Measurements from ENCODE around the gene CD22. TPM values are rescaled to one million over a fixed set of nuclear protein-coding genes. Genes with fewer than 3 reads are reported as not detected.
"Not testable (repeated sequence)": the region's sequence is repeated elsewhere in the genome, so short reads cannot be mapped to it uniquely, and the experiment has no call there.

Gene CD22
- polyA plus RNA-seq, 1 donor from 2014 or later, result not detected

DNA sequence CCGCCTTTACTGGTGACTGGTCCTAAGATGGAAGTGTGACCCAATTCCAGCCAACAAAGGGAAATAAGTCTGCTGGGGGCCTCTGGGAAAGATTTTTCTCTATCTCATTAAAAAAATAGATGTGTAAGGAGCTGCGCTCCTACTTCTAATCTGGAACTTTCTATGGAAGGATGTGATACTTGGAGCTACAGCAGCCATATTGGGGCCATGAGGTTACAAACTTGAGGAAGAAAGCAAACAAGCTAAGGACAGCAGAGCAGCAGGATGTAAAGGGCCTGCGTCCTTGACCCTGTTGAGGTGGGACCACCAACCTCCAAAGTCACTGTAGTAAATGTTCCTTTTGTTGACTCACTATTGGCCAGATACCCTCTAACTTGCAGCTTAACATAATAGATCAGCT lies 49.4 kb downstream of the CD22 start:
- H4K20me1 ChIP-seq (ENCODE audit: insufficient read depth), result no peaks in the 10 kb centered on the region
- H3K4me2 ChIP-seq (ENCODE audit: low read length), result no peak overlapping the region
- no peak overlapping the region for H3K27ac ChIP-seq (ENCODE audit: low read length)
- H3K4me3 ChIP-seq (ENCODE audit: low read length), result no peak overlapping the region
- H3K9me3 ChIP-seq (ENCODE audit: low read length), result no peaks in the 10 kb centered on the region
- TF ChIP-seq RAD21 (conservative IDR thresholded peaks at IDR 0.05), result no peak
- TF ChIP-seq EP300 (conservative IDR thresholded peaks at IDR 0.05; ENCODE audit: poor library complexity, severe bottlenecking), result no peak
- TF ChIP-seq EZH2 (IDR thresholded peaks at IDR 0.05; ENCODE audit: borderline replicate concordance, insufficient read depth, low read length, poor library complexity, severe bottlenecking), result no peak
- TF ChIP-seq, protein P1, sequence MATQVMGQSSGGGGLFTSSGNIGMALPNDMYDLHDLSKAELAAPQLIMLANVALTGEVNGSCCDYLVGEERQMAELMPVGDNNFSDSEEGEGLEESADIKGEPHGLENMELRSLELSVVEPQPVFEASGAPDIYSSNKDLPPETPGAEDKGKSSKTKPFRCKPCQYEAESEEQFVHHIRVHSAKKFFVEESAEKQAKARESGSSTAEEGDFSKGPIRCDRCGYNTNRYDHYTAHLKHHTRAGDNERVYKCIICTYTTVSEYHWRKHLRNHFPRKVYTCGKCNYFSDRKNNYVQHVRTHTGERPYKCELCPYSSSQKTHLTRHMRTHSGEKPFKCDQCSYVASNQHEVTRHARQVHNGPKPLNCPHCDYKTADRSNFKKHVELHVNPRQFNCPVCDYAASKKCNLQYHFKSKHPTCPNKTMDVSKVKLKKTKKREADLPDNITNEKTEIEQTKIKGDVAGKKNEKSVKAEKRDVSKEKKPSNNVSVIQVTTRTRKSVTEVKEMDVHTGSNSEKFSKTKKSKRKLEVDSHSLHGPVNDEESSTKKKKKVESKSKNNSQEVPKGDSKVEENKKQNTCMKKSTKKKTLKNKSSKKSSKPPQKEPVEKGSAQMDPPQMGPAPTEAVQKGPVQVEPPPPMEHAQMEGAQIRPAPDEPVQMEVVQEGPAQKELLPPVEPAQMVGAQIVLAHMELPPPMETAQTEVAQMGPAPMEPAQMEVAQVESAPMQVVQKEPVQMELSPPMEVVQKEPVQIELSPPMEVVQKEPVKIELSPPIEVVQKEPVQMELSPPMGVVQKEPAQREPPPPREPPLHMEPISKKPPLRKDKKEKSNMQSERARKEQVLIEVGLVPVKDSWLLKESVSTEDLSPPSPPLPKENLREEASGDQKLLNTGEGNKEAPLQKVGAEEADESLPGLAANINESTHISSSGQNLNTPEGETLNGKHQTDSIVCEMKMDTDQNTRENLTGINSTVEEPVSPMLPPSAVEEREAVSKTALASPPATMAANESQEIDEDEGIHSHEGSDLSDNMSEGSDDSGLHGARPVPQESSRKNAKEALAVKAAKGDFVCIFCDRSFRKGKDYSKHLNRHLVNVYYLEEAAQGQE (IDR thresholded peaks at IDR 0.05; ENCODE audit: borderline replicate concordance), result no peak
- TF ChIP-seq POLR2AphosphoS5 (IDR thresholded peaks at IDR 0.05), result no peak
- no peak for TF ChIP-seq TAF1 (IDR thresholded peaks at IDR 0.05; ENCODE audit: low read depth)
- no peak for TF ChIP-seq MXI1 (conservative IDR thresholded peaks at IDR 0.05; ENCODE audit: poor library complexity, severe bottlenecking)
- no peak for TF ChIP-seq SMC3 (conservative IDR thresholded peaks at IDR 0.05; ENCODE audit: poor library complexity)
- TF ChIP-seq, protein P2, sequence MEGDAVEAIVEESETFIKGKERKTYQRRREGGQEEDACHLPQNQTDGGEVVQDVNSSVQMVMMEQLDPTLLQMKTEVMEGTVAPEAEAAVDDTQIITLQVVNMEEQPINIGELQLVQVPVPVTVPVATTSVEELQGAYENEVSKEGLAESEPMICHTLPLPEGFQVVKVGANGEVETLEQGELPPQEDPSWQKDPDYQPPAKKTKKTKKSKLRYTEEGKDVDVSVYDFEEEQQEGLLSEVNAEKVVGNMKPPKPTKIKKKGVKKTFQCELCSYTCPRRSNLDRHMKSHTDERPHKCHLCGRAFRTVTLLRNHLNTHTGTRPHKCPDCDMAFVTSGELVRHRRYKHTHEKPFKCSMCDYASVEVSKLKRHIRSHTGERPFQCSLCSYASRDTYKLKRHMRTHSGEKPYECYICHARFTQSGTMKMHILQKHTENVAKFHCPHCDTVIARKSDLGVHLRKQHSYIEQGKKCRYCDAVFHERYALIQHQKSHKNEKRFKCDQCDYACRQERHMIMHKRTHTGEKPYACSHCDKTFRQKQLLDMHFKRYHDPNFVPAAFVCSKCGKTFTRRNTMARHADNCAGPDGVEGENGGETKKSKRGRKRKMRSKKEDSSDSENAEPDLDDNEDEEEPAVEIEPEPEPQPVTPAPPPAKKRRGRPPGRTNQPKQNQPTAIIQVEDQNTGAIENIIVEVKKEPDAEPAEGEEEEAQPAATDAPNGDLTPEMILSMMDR (IDR thresholded peaks at IDR 0.05; ENCODE audit: poor library complexity, severe bottlenecking), result no peak
- no peaks in the 10 kb centered on the region for H3K27me3 ChIP-seq (ENCODE audit: insufficient read depth, low read depth, low read length)
- no peaks in the 10 kb centered on the region for H3F3A ChIP-seq (ENCODE audit: insufficient read depth, low read length, poor library complexity, severe bottlenecking)
- H3K36me3 ChIP-seq (ENCODE audit: insufficient read depth, low read length), result no peaks in the 10 kb centered on the region
- no peak overlapping the region for H2AFZ ChIP-seq (ENCODE audit: low read depth, low read length)
- no peak overlapping the region for H3K9ac ChIP-seq (ENCODE audit: low read length)
- no peaks in the 10 kb centered on the region for H3K79me2 ChIP-seq (replicated peaks; ENCODE audit: insufficient read depth, low read length)
- no peaks in the 10 kb centered on the region for H3K9me2 ChIP-seq (ENCODE audit: insufficient read depth, low read length)

DNA sequence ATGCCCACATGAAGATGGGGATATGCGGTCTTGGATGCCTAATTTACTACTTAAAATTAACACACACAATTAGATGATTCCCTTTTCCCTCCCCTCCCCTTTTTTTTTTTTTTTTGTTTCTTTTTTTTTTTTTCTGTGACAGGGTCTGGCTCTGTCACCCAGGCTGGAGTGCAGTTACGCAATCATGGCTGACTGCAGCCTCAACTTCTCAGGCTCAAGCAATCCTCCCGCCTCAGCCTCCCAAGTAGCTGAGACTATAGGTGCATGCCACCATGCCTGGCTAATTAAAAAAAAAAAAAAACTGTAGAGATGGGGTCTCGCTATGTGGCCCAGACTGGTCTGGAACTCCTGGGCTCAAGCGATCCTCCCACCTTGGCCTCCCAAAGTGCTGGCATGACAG lies 50.6 kb downstream of the CD22 start:
- not testable (repeated sequence) for H3K9ac ChIP-seq (ENCODE audit: low read length); H3K4me3 ChIP-seq (ENCODE audit: low read length); H2AFZ ChIP-seq (ENCODE audit: low read depth, low read length); H4K20me1 ChIP-seq (ENCODE audit: insufficient read depth); H3K9me3 ChIP-seq (ENCODE audit: low read length); H3K27ac ChIP-seq (ENCODE audit: low read length); H3F3A ChIP-seq (ENCODE audit: insufficient read depth, low read length, poor library complexity, severe bottlenecking); H3K36me3 ChIP-seq (ENCODE audit: insufficient read depth, low read length); H3K9me2 ChIP-seq (ENCODE audit: insufficient read depth, low read length); H3K27me3 ChIP-seq (ENCODE audit: insufficient read depth, low read depth, low read length); H3K4me2 ChIP-seq (ENCODE audit: low read length); H3K79me2 ChIP-seq (replicated peaks; ENCODE audit: insufficient read depth, low read length)

DNA sequence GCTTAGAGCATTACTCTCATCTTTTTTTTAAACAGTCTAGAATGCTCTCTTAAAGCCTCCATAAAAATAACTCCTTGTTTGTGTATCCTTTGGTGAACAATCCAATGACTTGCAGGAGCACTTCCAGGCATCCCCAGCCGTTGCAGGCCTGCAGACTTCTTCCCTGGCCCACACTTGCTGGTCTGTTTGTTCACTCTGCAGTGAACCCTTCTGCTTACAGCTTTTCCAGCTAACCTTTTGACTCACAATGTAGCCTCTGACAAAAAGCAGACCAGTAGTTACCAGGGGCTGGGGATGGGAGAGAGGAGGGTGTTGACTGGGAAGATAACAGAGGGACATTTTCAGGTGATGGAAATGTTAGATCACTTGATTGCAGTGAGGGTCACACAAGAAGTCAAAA lies 51.0 kb downstream of the CD22 start:
- Histone ChIP-seq H3K27ac (ENCODE audit: low read length) (no peak overlapping the region), H3K4me3 (ENCODE audit: low read length) (no peak overlapping the region), H3K79me2 (replicated peaks; ENCODE audit: insufficient read depth, low read length) (no peaks in the 10 kb centered on the region), H3K9me2 (ENCODE audit: insufficient read depth, low read length) (no peaks in the 10 kb centered on the region), H3K27me3 (ENCODE audit: insufficient read depth, low read depth, low read length) (no peaks in the 10 kb centered on the region), H3K9me3 (ENCODE audit: low read length) (no peaks in the 10 kb centered on the region), H3K36me3 (ENCODE audit: insufficient read depth, low read length) (no peaks in the 10 kb centered on the region), H3K4me2 (ENCODE audit: low read length) (no peak overlapping the region), H4K20me1 (ENCODE audit: insufficient read depth) (no peaks in the 10 kb centered on the region), H2AFZ (ENCODE audit: low read depth, low read length) (no peak overlapping the region), H3K9ac (ENCODE audit: low read length) (no peak overlapping the region), H3F3A (ENCODE audit: insufficient read depth, low read length, poor library complexity, severe bottlenecking) (no peaks in the 10 kb centered on the region)
- TF ChIP-seq EZH2 (IDR thresholded peaks at IDR 0.05; ENCODE audit: borderline replicate concordance, insufficient read depth, low read length, poor library complexity, severe bottlenecking), result no peak
- TF ChIP-seq EP300 (conservative IDR thresholded peaks at IDR 0.05; ENCODE audit: poor library complexity, severe bottlenecking), result no peak
- TF ChIP-seq RAD21 (conservative IDR thresholded peaks at IDR 0.05), result no peak
- TF ChIP-seq MXI1 (conservative IDR thresholded peaks at IDR 0.05; ENCODE audit: poor library complexity, severe bottlenecking), result no peak
- TF ChIP-seq, protein P1 (IDR thresholded peaks at IDR 0.05; ENCODE audit: borderline replicate concordance), result no peak
- TF ChIP-seq TAF1 (IDR thresholded peaks at IDR 0.05; ENCODE audit: low read depth), result no peak
- TF ChIP-seq, protein P2 (IDR thresholded peaks at IDR 0.05; ENCODE audit: poor library complexity, severe bottlenecking), result no peak

Measured in neural cell (in vitro differentiated cells).